Inflammatory macrophage treated with lipopolysaccharide for 4 hours (primary cell): ENCODE data around the gene HSPA9.
A peak's percentile ranks its signal among the peaks of the same experiment; 100 is the strongest.

Experiments
- DNase-seq: peaks from one replicate; pipeline ENCODE4 v3.0.0-alpha.2; 2020

Gene HSPA9

GRCh38 chr5:138575194-138576015 is at the start of gene HSPA9:
Gene HSPA9 (minus strand): TSS chr5:138575401. CDS start chr5:138575318, 83 bp downstream.
- peak; percentile 100 for DNase-seq

- no peak for DNase-seq
Observed at GRCh38 chr5:138623053-138623452, 47.9 kb upstream of the HSPA9 start.

GRCh38 chr5:138622051-138622450 is 46.9 kb upstream of the HSPA9 start:
- DNase-seq, result no peak

- no peak for DNase-seq
Observed at GRCh38 chr5:138620663-138621224, 45.5 kb upstream of the HSPA9 start.

- no peak for DNase-seq
Observed at GRCh38 chr5:138616508-138616907, 41.3 kb upstream of the HSPA9 start.

GRCh38 chr5:138615461-138615860 is 40.3 kb upstream of the HSPA9 start:
- no peak for DNase-seq

GRCh38 chr5:138611678-138612218 is 36.5 kb upstream of the HSPA9 start:
- peak; percentile 84 for DNase-seq

GRCh38 chr5:138610918-138611677 is 35.9 kb upstream of the HSPA9 start:
- DNase-seq, result peak; percentile 67

GRCh38 chr5:138610415-138610917 is 35.3 kb upstream of the HSPA9 start:
- peak; percentile 13 for DNase-seq

- DNase-seq, result no peak
Observed at GRCh38 chr5:138606378-138607064, 31.3 kb upstream of the HSPA9 start.

GRCh38 chr5:138605254-138605972 is 30.2 kb upstream of the HSPA9 start:
- DNase-seq, result peak; percentile 18

GRCh38 chr5:138604176-138604785 is 29.1 kb upstream of the HSPA9 start:
- no peak for DNase-seq

GRCh38 chr5:138603249-138603920 is 28.2 kb upstream of the HSPA9 start:
- peak; percentile 70 for DNase-seq

GRCh38 chr5:138602371-138603000 is 27.3 kb upstream of the HSPA9 start:
- no peak for DNase-seq

- peak; percentile 89 for DNase-seq
Observed at GRCh38 chr5:138601444-138601843, 26.2 kb upstream of the HSPA9 start.

GRCh38 chr5:138600446-138600845 is 25.2 kb upstream of the HSPA9 start:
- DNase-seq, result no peak

- DNase-seq, result no peak
Observed at GRCh38 chr5:138597661-138598400, 22.6 kb upstream of the HSPA9 start.

- DNase-seq, result no peak
Observed at GRCh38 chr5:138596105-138596881, 21.1 kb upstream of the HSPA9 start.
